HepG2 (cell line): ENCODE results near the gene HLA-DRB1. TPM values are rescaled to one million over a fixed set of nuclear protein-coding genes. Genes with fewer than 3 reads are reported as not detected.

Source experiments
- ATAC-seq: fragments of 200-7000 bp; cut with Tn5 transposase; 3 replicates; pipeline ENCODE4 v1.9.1; 2020; ENCODE audit warnings: mild to moderate bottlenecking, moderate library complexity
- BruUV-seq: library from RNA; stranded (reverse); fragments of 400-500 nt; replicated peaks from 2 replicates; lab custom pipeline; 2021; lab: Mats Ljungman, UMichigan
- CTCF ChIA-PET: fragments of 300-600 bp; formaldehyde crosslinking; extraction: SDS; loops from one replicate; lab custom pipeline; 2021; ENCODE audit warnings: low total read pairs, inconsistent platforms, low intra/inter-chr PET ratio; lab: Yijun Ruan, JAX
- POLR2A ChIA-PET: fragments of 350-600 bp; sonication (Branson Sonifier 250); formaldehyde crosslinking; loops from one replicate; lab custom pipeline; 2020; ENCODE audit warnings: antibody characterized with exemption, inconsistent platforms; lab: Yijun Ruan, JAX
- DNase-seq: peaks from one replicate; pipeline ENCODE4 v3.0.0-alpha.2; 2015; ENCODE audit warnings: low spot score
- FAIRE-seq: peaks from 3 replicates; lab custom pipeline; 2011; peaks lifted over from hg19 to GRCh38; lab: Jason Lieb, UNC
- H2AFZ ChIP-seq: one replicate; pipeline ENCODE4 v1.6.1; 2011; ENCODE audit warnings: low read length, inconsistent platforms
- H3K27ac ChIP-seq: fragments of 300-600 bp; 3 replicates; pipeline ENCODE4 v1.8.0; 2011; ENCODE audit warnings: mixed run types, mild to moderate bottlenecking, mixed read lengths, low read length, inconsistent platforms; ENCODE audit not compliant: insufficient read depth; ENCODE audit errors: extremely low read length
- H3K27me3 ChIP-seq, 2 experiments: fragments of 200-600 bp in 1 of 2; 2 replicates in 1 of 2; 3 replicates in 1 of 2; pipeline versions ENCODE4 v1.6.0 to v1.8.0; 2011; ENCODE audit warnings: low read length in 2 of 2, mild to moderate bottlenecking in 2 of 2, moderate library complexity in 2 of 2, inconsistent platforms in 1 of 2; ENCODE audit not compliant: insufficient read depth in 2 of 2, control insufficient read depth in 1 of 2
- H3K36me3 ChIP-seq, 2 experiments: fragments of 200-600 bp in 1 of 2; replicated peaks in 1 of 2; 2 replicates in 1 of 2; 3 replicates in 1 of 2; pipeline versions ENCODE4 v1.5.1 to v1.8.0; 2011; ENCODE audit warnings: low read length in 2 of 2, inconsistent platforms in 1 of 2; ENCODE audit not compliant: insufficient read depth in 2 of 2, control insufficient read depth in 1 of 2
- H3K4me1 ChIP-seq: 2 replicates; pipeline ENCODE4 v1.5.1; 2012; ENCODE audit warnings: low read length, inconsistent platforms; ENCODE audit not compliant: insufficient read depth
- H3K4me2 ChIP-seq: 2 replicates; pipeline ENCODE4 v1.6.0; 2011; ENCODE audit warnings: low read depth, low read length, inconsistent platforms
- H3K4me3 ChIP-seq, 3 experiments: fragments of 200-600 bp in 1 of 3; sonication (generic), shearing (Covaris generic) in 1 of 3; replicated peaks in 1 of 3; 2 replicates each; pipeline ENCODE4 v1.5.1; 2011 to 2016; ENCODE audit warnings: low read length in 3 of 3, inconsistent platforms in 2 of 3, low read depth in 2 of 3, mild to moderate bottlenecking in 2 of 3, control low read depth in 1 of 3, mixed read lengths in 1 of 3; ENCODE audit not compliant: insufficient read depth in 1 of 3
- H3K79me2 ChIP-seq: one replicate; pipeline ENCODE4 v1.6.1; 2011; ENCODE audit warnings: low read length, inconsistent platforms; ENCODE audit not compliant: insufficient read depth
- H3K9ac ChIP-seq: 2 replicates; pipeline ENCODE4 v1.6.0; 2011; ENCODE audit warnings: mild to moderate bottlenecking, low read depth, low read length, inconsistent platforms; ENCODE audit not compliant: insufficient read depth
- H3K9me3 ChIP-seq: 2 replicates; pipeline ENCODE4 v1.5.1; 2012; ENCODE audit warnings: mild to moderate bottlenecking, low read length
- H4K20me1 ChIP-seq: 2 replicates; pipeline ENCODE4 v1.6.0; 2011; ENCODE audit warnings: inconsistent platforms, mild to moderate bottlenecking, low read length, moderate library complexity; ENCODE audit not compliant: insufficient read depth
- ZBTB38 ChIP-seq: sonication (generic); formaldehyde crosslinking; IDR thresholded peaks from 2 replicates; pipeline ENCODE4 v1.5.1; 2020; ENCODE audit warnings: mild to moderate bottlenecking, missing genetic modification reagents
- ZFP36L1 ChIP-seq: sonication (generic); formaldehyde crosslinking; IDR thresholded peaks from 2 replicates; pipeline ENCODE4 v1.8.0; 2022; ENCODE audit warnings: mild to moderate bottlenecking, missing genetic modification reagents, moderate library complexity
- ZNF143 ChIP-seq: sonication (generic); formaldehyde crosslinking; IDR thresholded peaks from 2 replicates; pipeline ENCODE4 v1.4.0; 2020; ENCODE audit warnings: missing genetic modification reagents
- WGBS: methylation state at CpG from one replicate; pipeline ENCODE4 v1.1.6; 2017; ENCODE audit warnings: low lambda C conversion rate; 5-methylcytosine and 5-hydroxymethylcytosine counted together
- in situ Hi-C: cut with HindIII; loops from 2 replicates; pipeline ENCODE4 v1.10.0; 2017; ENCODE audit warnings: low pct_unique_long_range_greater_than_20kb; ENCODE audit not compliant: extremely low pct_ligation_motif_present
- intact Hi-C: fragments of 100-400 bp; cut with micrococcal nuclease; formaldehyde crosslinking; loops from one replicate; pipeline ENCODE4 v1.10.0; 2022; ENCODE audit not compliant: unreplicated experiment
- polyA plus RNA-seq, 8 experiments: library from polyadenylated mRNA; depleted of rRNA in 3 of 8; stranded (reverse) in 7 of 8; unstranded in 1 of 8; fragments of >200 nt; fragmentation: Illumina TruSeq in 4 of 8; extraction: Trizol in 4 of 8; gene quantifications; 2 replicates each; pipeline versions ENCODE4 v1.2.1 to v1.2.3, GENCODE V29; 2011 to 2016; ENCODE audit warnings: low read depth in 4 of 8, missing spikeins in 1 of 8, mixed read lengths in 1 of 8; ENCODE audit not compliant: insufficient read depth in 1 of 8
- total RNA-seq, 5 experiments: library from RNA; depleted of rRNA; stranded (reverse); fragments of >200 nt; fragmentation: Illumina TruSeq; extraction: Trizol; gene quantifications; 2 replicates each; pipeline ENCODE4 v1.2.3, GENCODE V29; 2016; ENCODE audit warnings: low read depth in 1 of 5
- TF ChIP-seq, protein P1 (sequence below): sonication (generic); formaldehyde crosslinking; IDR thresholded peaks from 2 replicates; pipeline ENCODE4 v1.4.0; 2020; ENCODE audit warnings: missing genetic modification reagents, borderline replicate concordance

The HLA-DRB1 gene
- total and polyA plus RNA-seq, 2 of the 13 experiments (the other 11 are each of a cell fraction or from before 2014, with no cell fraction given), result 0.09 TPM; not detected in 1

DNA sequence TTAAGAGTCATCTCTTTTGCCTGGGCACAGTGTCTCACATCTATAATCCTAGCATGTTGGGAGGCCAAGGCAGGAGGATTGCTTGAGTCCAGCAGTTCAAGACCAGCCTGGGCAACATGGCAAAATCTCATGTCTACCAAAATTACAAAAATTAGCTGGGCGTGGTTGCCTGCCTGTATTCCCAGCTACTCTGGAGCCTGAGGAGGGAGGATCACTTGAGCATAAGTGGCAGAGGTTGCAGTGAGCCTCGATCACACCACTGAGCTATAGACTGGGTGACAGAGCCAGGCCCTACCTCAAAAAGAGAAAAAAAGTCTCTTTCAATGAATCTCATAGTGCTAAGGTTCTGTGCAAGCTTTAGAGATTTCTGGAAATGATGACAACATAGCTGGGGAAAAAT is 1.5 kb downstream of the HLA-DRB1 start (continued):
- TF ChIP-seq, protein P1, sequence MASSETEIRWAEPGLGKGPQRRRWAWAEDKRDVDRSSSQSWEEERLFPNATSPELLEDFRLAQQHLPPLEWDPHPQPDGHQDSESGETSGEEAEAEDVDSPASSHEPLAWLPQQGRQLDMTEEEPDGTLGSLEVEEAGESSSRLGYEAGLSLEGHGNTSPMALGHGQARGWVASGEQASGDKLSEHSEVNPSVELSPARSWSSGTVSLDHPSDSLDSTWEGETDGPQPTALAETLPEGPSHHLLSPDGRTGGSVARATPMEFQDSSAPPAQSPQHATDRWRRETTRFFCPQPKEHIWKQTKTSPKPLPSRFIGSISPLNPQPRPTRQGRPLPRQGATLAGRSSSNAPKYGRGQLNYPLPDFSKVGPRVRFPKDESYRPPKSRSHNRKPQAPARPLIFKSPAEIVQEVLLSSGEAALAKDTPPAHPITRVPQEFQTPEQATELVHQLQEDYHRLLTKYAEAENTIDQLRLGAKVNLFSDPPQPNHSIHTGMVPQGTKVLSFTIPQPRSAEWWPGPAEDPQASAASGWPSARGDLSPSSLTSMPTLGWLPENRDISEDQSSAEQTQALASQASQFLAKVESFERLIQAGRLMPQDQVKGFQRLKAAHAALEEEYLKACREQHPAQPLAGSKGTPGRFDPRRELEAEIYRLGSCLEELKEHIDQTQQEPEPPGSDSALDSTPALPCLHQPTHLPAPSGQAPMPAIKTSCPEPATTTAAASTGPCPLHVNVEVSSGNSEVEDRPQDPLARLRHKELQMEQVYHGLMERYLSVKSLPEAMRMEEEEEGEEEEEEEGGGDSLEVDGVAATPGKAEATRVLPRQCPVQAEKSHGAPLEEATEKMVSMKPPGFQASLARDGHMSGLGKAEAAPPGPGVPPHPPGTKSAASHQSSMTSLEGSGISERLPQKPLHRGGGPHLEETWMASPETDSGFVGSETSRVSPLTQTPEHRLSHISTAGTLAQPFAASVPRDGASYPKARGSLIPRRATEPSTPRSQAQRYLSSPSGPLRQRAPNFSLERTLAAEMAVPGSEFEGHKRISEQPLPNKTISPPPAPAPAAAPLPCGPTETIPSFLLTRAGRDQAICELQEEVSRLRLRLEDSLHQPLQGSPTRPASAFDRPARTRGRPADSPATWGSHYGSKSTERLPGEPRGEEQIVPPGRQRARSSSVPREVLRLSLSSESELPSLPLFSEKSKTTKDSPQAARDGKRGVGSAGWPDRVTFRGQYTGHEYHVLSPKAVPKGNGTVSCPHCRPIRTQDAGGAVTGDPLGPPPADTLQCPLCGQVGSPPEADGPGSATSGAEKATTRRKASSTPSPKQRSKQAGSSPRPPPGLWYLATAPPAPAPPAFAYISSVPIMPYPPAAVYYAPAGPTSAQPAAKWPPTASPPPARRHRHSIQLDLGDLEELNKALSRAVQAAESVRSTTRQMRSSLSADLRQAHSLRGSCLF, result no peak

DNA sequence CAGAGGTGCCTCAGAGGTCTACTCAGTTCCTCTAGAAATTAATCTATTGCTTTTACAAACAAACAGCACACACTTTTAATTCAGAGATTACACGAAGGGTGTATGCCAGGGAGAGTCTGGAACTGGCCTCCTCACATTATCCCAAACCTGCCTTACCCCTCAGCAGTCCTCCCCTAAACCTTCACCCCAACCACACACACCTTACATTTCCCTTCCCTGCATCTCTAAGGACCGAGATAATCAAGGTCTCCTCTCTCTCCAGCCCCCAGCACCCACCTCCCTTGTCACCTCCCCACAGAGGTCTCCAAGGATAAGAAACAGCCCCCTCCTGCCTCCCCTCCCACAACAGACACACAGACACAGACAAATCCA is 6.1 kb downstream of the HLA-DRB1 start:
- TF ChIP-seq ZBTB38 (no peak), ZFP36L1 (CRISPR knock-in tag) (no peak), ZNF143 (no peak)
- ATAC-seq, result no peak; the same call in 2 of the 3 replicates
- POLR2A ChIA-PET, result no interaction called here
- Histone ChIP-seq H3K36me3 (no peaks in the 10 kb centered on the region), H3K4me2 (no peak overlapping the region), H3K9ac (no peak overlapping the region), H2AFZ (no peak overlapping the region), H3K27me3 (peaks cover 0 to 4% of the 10 kb centered on the region in 2 experiments; a peak in 1 of 5 replicates), H3K79me2 (no peaks in the 10 kb centered on the region), H3K4me1 (no peaks in the 10 kb centered on the region), H3K9me3 (no peaks in the 10 kb centered on the region), H4K20me1 (no peaks in the 10 kb centered on the region), H3K27ac (no peak overlapping the region), H3K4me3 (no peak overlapping the region)
- no TSS peak for BruUV-seq
- WGBS, result 0% methylated on average over 2 of the region's 2 CpGs
- no peak for DNase-seq
- intact Hi-C loops, result no loop called here
- CTCF ChIA-PET, result no interaction called here
- in situ Hi-C loops, result no loop called here
- FAIRE-seq, result no peak
